Epidermal melanocyte (primary cell): ENCODE results near the gene AFAP1L1.
"Not testable (repeated sequence)": the region's sequence is repeated elsewhere in the genome, so short reads cannot be mapped to it uniquely, and the experiment has no call there.

ENCODE experiments used
- DNase-seq: peaks from one replicate; pipeline ENCODE4 v3.0.0; 2011; ENCODE audit warnings: low spot score; ENCODE audit not compliant: insufficient read length

Gene AFAP1L1

DNA sequence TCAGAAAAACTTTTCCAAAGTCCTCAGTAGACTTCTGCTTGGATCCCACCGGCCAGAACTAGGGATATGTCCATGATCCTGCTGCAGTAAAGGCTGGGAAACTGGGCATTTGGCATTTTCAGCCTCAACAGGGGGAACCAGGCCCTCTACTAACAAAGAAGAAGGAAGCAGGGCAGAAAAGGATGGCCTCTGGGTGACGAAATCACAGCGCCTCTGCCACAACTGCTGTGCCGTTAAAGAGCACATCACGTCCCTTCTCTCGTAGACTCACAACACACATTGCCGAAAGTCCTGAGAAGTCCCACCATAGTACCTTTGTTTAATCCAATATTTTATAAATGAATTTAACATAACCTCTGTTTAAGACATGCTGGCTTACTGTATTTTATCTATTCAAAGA is 10.4 kb upstream of the AFAP1L1 start:
- DNase-seq, result no peak

DNA sequence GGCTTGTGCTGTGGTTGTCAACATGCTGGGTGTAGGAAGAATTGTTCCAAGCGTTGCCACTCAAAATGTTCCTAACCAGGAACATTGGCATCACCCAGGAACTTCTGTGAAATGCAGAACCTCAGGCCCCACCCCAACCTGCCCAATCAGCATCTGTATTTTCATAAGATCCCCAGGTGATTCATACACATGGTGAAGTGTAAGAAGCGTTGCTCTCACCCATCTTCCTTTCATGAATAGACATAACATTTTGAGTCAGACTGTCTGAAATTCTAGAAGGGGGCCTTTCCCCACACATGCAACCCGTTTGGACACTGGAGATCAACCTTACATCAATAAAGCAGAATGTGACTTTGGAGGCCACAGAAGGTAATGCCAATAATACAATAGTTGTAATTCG is 9.3 kb upstream of the AFAP1L1 start:
- DNase-seq, result no peak

DNA sequence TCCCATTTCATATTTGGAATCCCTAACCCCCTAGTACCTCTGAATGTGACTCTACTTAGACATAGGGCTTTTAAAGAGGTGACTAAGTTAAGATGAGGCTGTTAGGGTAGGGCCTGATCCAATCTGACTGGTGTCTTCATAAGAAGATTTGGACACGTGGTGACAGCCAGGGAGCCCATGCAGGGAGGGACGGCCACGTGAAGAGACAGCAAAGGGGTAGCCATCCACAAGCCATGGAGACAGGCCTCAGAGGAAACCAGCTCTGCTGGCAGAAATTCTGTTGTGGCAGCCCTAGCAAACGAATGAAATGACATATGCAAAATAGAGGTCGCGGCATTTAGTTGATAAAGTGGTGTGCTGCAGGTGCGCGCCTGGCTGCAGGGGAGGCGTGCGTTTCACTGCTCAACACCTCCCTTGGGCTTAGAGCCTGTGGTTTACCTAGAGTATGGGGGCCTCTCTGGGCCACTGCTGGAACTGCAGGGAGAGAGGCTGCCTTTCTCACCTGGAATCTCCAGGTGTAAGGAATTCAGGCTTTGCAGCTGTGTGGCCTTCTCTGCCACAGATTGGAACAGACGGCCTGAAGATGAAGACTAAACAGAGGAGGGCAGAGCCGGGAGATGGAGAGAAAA is 7.1 kb upstream of the AFAP1L1 start:
- DNase-seq, result no peak

DNA sequence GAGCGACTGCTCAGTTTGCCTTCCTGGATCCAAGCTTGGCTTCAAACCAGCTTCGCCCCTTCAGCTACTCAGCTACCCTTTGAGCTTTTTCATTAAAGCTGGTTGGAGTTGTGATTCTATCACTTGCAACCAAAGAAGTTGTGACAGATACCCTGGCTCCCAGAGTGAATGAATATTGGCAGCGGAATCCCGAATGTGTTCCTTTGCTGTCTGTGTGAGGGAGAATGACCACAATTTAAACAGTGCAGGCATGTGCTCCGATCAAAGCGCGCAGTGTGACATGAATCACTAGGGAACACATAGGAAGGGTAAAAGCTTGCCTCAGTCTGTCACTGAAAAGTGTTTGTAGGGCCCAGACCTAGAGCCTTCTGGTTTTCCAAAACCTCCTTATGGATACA is 6.6 kb upstream of the AFAP1L1 start:
- DNase-seq, result no peak

DNA sequence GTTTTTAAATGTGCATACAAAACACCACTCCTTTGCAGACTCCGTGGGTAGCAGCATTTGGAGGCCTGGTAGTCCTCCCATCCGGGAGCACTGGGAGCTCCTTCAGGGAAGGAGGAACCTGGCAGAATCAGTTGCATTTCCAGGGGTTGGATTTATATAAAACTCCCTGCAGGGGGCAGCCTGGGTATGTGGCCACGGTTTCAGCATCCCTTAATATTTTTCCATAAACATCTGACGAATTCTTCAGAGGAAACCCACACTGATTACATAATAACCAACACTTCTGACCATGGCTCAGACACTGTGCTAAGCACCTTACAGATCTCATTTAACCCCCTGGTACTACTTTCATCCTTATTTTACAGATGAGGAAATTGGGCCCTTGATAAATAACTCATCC is 6.1 kb upstream of the AFAP1L1 start:
- DNase-seq, result no peak

DNA sequence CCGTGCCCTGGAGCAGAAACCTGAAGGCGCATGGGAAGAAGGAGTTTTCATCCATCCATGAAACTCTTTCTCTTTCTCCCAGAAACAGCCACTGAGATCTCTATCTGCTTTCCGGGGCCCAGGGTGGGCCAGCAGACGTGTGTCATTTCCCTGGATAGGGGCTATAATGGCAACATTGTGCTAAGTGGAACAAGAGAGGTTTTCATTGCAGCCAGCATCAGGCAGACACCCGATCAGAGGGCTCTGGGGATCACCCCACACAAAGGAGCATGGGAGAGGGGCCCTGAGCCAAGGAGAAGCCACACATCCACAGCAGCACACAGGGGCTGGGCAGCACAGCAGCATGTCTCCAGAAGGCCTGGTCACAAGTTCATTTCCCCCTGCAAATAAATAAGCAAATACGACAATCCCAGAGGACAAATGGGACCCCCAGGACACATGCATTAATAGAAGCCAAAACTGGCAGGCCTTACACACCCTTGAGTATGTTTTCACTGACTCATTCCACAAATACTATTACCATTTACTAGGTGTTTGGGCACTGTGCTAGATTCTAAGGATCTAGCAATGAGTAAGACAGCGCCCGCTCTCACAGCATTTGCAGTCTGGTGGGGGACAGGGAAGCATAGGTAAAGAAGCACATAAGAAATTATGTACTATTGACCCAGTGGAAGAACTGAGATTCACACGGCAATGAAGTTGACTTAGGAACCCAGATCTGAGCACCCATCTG is 4.3 kb upstream of the AFAP1L1 start:
- DNase-seq, result peak; percentile 50

DNA sequence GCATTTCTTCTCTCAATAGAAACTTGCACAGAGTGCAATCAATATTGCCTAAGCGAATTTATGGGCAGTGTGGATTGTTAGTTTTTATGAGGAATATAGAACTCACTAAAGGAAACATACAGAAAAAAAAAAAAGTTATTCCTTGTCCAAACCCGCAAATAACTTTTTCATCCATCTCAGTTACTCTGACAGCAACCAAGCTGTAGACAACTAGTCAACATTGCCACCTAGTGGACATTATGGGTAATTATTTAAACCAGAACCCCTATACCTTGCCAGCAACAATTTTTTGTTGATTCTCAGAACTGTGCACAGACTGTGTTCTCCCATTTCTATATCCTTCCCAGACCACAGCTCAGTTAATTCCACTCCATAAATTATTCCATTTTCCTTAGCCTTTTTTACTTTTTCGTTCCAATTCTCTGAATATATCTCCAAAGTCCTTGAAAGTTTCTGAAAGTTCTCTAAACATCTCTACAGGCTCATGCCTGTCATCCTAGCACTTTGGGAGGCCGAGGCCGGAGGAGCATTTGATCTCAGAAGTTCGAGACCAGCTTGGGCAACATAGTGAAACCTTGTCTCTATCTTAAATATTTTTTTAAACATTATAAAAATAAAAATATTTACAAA is 2.6 kb upstream of the AFAP1L1 start:
- peak; percentile 51 for DNase-seq

DNA sequence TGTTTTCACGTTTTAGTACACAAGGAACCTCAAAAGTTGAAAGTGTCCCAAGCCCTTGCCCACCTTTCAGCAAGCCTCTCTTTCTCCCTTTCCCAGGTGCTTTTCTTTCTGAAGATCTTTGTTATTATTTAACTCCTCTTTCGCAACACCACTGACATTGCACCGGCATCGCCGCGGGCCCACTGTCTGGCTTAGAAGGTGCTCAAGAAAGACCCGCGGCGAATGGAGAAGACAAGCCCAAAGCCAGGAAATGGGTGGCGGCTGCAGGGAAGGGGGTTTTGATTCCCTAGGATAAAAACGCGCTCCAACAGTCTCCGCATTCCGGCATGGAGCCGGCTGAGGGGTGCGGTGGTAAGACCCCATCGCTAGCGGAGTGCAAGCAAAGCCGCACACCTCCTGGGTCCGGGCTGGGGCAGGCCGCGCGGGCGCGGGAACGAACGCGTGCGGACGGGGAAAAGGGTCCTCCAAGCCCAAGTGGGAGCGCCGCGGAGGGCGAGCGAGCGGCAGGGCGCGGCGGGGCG is 404 bp upstream of the AFAP1L1 start:
- DNase-seq, result no peak

DNA sequence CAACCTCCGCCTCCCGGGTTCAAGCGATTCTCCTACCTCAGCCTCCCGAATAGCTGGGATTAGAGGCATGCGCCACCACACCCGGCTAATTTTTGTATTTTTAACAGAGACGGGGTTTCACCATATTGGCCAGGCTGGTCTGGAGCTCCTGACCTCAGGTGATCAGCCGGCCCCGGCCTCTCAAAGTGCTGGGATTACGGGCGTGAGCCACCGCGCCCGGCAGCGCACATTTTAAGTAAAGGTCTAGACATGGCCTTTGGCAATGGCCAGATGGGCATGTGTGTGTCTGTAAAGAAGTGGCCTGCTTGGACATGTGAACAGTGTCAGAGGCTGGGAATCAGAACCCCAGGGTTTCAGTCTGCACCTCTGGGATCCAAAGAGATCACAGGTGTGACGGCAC is 1.1 kb downstream of the AFAP1L1 start:
- not testable (repeated sequence) for DNase-seq

DNA sequence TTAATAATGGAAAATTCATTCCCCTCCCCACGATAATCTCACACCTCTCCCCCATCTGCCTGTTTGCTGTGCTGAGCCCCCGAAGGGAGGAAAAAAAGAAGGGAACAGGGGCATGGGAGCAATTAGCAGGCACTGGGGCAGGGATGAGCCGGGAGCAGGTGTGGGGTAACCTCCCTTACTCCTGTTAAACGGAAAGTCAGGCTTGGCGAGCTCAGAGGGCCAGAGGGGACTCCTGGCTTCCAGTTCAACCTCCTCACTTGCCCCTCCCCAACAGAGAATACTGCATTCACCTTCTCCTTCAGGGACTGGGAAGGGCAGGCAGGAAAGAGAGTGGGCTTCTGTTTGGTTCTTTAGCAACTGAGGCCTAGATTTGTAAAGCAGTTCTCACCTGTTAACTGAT is 1.6 kb downstream of the AFAP1L1 start:
- DNase-seq, result no peak

DNA sequence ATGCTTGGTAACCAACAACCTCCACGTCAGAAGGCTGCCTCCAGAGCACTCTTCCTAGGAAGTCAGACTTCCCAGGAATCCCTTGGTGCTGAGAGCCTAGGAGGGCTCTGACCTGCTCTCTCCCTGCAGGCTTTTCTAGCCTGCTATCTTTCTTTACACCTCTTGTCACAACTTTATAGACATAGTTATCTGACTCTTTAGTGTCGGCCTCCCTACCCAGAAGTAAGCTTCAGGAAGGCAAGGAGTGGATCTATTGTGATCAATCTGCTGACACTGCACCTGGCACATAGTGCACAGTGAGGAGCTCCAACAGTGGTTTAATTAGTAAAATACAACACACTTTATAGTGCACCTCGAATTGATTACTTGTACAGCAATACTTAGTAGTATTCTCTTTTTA is 2.3 kb downstream of the AFAP1L1 start:
- DNase-seq, result no peak

DNA sequence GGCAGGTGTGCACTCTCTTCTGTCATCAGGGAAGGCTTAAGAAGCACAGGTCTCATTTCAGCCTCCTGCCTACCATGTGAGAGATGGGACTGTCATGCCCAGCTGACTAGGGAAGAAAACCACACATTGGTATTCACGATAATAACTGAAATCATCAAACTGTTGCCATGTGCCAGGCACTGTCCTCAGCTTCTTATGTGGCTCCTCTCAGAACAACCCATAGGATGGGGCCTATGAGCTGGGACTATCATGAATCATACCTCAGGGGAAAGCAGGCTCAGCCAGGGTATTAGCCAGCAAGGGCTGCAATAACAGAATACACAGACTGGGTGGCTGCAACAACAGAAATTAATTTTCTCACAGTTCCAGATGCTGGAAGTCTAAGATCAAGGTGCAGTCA is 3.3 kb downstream of the AFAP1L1 start:
- DNase-seq, result no peak

DNA sequence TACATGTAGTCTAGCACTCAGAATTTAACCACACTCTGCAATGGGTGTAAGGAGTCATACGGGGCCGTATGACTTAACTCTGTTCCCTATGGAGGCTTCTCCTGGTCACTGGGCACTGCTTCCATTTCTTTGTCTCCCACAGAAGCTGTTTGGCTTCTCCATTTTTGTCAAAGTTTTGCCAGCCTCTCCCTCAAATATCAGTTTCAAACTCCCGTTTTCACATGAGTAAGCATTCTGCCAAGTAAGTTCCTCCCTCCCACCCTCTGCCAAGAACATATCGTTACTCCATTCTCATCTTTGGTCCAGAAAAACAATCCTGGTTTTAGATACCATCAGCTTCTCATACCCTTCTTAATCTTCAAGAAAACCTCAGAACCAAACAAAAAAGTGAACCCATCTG is 6.1 kb downstream of the AFAP1L1 start:
- DNase-seq, result no peak

DNA sequence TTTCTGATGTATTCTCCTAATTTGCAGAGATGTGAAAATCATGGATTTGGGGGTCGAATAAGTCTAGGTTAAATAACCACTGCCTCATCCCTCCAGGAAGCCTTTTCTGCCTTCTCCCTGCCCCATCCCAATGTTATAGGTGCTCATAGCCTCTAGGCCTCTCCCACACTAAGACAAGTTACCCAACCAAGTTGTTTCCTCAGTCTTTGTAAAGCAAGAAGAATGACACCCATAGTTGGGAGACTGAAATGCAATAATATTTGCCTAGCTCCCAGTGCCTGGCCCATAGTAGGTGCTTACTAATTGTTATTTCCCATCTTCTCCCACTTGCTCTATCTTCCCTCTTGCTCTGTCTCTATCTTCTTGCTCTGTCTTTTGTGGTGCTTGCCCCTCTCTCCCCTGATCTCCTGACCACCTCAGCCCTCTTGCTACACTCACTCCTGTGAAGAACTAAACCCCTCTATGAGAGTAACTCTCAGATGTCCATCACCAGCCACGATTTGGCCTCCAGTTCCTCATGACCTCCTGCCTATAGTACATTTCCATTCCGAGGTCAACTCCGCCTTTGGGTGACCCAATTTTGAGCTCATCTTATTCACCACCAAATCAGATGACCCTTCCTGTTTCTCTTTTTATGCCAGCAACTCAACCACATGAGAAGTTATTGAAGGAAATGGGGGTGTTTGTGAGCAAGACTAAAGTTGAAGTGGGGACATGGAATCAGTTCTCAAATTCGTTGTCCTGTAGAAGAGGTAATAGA is 7.0 kb downstream of the AFAP1L1 start:
- no peak for DNase-seq

DNA sequence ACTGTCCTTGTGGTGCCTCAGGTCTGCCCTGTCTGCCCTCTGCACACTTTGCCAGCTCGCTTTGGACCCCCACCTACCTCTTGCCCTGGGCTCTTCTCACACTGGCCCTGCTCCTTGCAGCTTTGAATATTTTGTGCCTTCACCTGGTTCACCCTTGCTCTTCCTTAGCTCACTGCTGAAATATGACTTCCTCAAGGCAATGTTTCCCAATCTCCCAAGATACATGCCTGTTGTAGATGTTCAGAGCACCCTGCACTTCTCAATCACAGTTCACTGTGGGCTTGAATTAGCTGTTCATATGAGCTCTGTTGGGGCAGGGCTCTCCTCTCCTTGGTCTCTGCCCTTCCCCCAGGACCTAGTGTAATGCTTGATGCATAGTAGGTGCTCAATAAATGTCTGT is 8.0 kb downstream of the AFAP1L1 start:
- no peak for DNase-seq

DNA sequence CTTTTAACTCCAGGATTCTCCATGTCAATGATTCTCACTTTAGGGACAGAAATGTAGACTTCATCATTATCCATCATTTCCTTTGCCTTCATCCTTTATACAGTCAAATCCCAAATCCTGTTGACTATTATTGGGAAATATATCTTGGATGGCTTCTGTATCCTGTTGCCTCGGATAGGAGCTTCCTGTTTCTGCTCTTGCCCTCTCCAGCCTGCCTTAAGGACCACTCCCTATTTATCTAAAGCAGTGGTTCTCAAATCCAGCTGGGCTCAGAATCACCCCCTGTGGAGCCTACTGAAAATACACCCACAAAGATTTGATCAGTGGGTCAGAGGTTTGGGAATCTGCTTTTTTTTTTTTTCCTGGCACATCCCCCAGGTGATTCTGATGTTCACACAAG is 8.5 kb downstream of the AFAP1L1 start:
- no peak for DNase-seq

DNA sequence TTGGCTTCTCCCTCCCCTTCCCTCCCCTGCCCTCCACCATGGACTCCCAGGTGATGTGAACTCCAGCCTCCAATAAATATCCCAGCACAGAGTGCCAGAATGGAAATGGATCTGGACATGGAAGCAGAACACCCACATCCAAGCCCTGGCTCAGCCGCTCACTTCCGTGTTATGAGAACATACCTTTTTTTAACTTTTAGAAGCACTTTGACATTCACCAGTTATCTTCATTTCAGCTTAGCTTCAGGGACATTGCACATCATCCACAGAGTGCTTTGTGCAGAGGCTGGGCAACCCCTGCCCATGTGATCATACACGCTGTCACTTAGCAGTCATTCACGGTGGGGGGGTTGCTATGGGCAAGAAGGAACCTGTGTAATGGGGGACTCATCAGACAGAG is 9.1 kb downstream of the AFAP1L1 start:
- DNase-seq, result no peak

DNA sequence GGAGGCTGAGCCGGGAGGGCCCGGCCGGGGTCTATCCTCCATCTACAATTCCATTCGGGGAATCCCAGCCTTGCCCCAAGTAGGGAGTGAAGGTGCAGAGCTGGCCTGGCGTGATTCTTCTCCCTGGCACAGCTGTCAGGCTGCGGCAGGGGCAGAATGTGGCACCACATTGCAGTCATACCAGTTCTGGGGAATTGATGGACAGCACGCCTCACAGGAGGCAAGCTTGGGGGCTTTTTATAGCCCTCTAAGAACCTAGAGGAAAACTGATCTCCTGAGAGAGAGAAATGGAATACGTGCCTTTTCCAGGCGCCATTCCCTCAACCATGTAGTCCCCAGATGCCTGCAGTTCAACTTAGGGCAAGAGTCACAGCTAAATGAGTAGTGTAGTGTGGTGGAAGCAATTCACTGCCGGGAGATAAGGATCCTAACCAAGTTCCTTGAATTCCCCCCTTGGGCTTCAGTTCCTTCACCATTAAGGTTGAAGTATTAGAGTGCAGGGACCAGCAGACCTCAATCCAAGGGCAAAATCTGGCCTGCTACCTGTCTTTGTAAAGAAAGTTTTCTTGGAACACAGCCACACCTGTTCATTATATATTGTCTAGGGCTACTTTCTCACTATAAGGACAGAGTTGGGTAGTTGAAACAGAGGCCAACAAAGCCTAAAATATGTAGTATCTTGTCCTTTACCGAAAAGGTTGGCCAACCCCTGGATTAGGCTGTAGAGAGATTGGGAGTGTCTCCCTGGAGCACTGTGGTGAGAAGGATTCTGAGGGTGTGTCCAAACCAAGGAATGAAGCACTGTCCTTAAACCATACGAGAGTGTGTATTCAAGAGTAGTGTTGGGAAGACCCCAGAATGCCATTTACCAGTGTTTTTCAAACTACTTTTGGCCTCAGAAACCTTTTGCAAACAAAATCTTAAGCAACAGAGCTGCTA is 10.6 kb downstream of the AFAP1L1 start:
- no peak for DNase-seq

DNA sequence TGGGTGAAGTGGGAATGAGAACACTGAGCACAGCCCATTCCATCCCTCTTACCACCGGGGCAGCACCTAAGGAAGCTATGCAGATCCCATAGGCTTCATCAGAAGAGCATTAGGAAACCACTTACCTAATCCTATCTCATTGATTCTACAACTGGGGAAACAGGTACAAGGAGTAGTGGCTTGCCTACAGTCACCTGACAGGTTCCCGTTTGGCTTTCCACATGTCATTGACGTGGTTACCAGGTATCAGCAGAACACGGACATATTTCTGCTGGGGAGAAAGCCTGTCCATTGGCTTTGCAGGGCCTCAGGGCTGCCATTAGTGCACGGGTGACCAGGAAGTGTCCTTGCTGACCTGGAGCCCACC is 11.3 kb downstream of the AFAP1L1 start:
- DNase-seq, result no peak

DNA sequence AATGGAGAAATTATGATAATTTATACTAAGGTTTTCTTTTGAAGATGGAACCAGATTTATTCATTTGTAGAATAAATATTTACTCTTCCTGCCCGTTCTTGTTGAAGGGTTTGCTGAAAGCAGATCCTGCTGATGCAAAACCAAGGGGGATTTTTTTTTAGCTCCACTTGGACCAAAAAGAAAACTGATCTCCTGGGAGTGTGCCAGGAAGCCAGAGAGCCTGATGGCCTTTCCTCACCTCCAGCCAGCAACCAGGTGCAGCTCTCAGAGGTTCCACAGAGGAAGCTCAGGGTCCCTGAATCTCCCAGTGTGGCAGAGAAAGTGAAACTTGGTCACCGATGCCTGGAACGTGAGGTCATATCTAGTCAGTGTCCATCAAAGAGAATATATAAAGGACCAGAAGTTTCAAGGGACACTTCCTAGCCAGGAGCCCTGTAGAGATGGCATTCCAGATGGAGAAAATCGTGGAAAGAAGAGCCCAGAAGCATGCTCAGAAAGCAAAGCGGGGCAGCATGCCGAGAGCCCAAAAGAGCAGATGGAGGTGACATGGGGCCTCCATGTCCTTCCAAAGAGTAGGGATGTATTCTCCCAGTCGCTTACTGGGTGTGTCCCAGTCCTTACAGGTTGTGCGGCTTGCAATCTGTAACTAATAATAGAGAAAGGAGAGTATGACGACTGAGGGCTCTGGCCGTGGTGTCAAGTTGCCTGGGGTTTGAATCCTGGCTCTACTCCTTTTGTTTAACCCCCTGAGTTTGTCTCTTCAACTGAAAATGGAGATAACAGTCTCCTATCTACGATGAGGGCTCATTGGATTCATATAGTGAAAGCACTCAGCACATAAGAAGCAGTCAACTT is 12.2 kb downstream of the AFAP1L1 start:
- no peak for DNase-seq
